Mesenchymal stem cell (in vitro differentiated cells and primary cell): ENCODE measurements around the gene LAMA5.

Experiments used
- DNase-seq: peaks from one replicate; pipeline ENCODE4 v3.0.0-alpha.2; 2013
- H2AFZ ChIP-seq: one replicate; pipeline ENCODE4 v1.6.1; 2013; ENCODE audit warnings: low read depth, mild to moderate bottlenecking, control low read depth, inconsistent platforms, low read length, moderate library complexity
- H2AK5ac ChIP-seq: 2 replicates; pipeline ENCODE4 v1.6.1; 2013; ENCODE audit warnings: low read length, moderate library complexity, mild to moderate bottlenecking, inconsistent platforms; ENCODE audit not compliant: severe bottlenecking
- H2BK120ac ChIP-seq: one replicate; pipeline ENCODE4 v1.6.1; 2013; ENCODE audit warnings: low read depth, mild to moderate bottlenecking, inconsistent platforms, low read length, moderate library complexity
- H2BK12ac ChIP-seq, 2 experiments: one replicate each; pipeline ENCODE4 v1.6.1; 2013; ENCODE audit warnings: inconsistent platforms in 2 of 2, low read length in 2 of 2, mild to moderate bottlenecking in 2 of 2, moderate library complexity in 2 of 2, control low read depth in 1 of 2
- H2BK15ac ChIP-seq: one replicate; pipeline ENCODE4 v1.6.1; 2013; ENCODE audit warnings: mild to moderate bottlenecking, low read depth, inconsistent platforms; ENCODE audit not compliant: poor library complexity, severe bottlenecking
- H2BK5ac ChIP-seq: 2 replicates; pipeline ENCODE4 v1.6.1; 2013; ENCODE audit warnings: low read depth, mild to moderate bottlenecking, low read length, control low read depth, inconsistent platforms; ENCODE audit not compliant: poor library complexity, severe bottlenecking
- H3K14ac ChIP-seq, 2 experiments: one replicate each; pipeline ENCODE4 v1.6.1; 2013; ENCODE audit warnings: inconsistent platforms in 2 of 2, low read length in 2 of 2, control low read depth in 1 of 2, mild to moderate bottlenecking in 1 of 2, moderate library complexity in 1 of 2
- H3K18ac ChIP-seq, 2 experiments: one replicate each; pipeline ENCODE4 v1.6.1; 2013; ENCODE audit warnings: inconsistent platforms in 2 of 2, low read length in 2 of 2, control low read depth in 1 of 2, low read depth in 1 of 2, mild to moderate bottlenecking in 1 of 2
- H3K23ac ChIP-seq, 2 experiments: one replicate each; pipeline ENCODE4 v1.6.1; 2013; ENCODE audit warnings: inconsistent platforms in 2 of 2, low read length in 2 of 2, mild to moderate bottlenecking in 2 of 2, moderate library complexity in 2 of 2, control low read depth in 1 of 2
- H3K27ac ChIP-seq: 2 replicates; pipeline ENCODE4 v1.5.1; 2013; ENCODE audit warnings: mild to moderate bottlenecking, moderate library complexity, low read length, control low read depth, inconsistent platforms; ENCODE audit not compliant: poor library complexity, severe bottlenecking
- H3K27me3 ChIP-seq, 2 experiments: 2 replicates each; pipeline versions ENCODE4 v1.6.1 to v1.7.0; 2013; ENCODE audit warnings: low read length in 2 of 2, mild to moderate bottlenecking in 2 of 2, moderate library complexity in 2 of 2, control low read depth in 1 of 2, inconsistent platforms in 1 of 2; ENCODE audit not compliant: control insufficient read depth in 1 of 2, insufficient read depth in 1 of 2
- H3K36me3 ChIP-seq, 2 experiments: 2 replicates each; pipeline versions ENCODE4 v1.6.1 to v1.7.0; 2013; ENCODE audit warnings: low read length in 2 of 2, control low read depth in 1 of 2, inconsistent platforms in 1 of 2, low read depth in 1 of 2, mild to moderate bottlenecking in 1 of 2; ENCODE audit not compliant: insufficient read depth in 2 of 2, control insufficient read depth in 1 of 2
- H3K4ac ChIP-seq, 2 experiments: one replicate each; pipeline ENCODE4 v1.6.1; 2013; ENCODE audit warnings: inconsistent platforms in 2 of 2, low read length in 2 of 2, mild to moderate bottlenecking in 2 of 2, moderate library complexity in 2 of 2, control low read depth in 1 of 2, low read depth in 1 of 2
- H3K4me1 ChIP-seq: 2 replicates; pipeline ENCODE4 v1.6.1; 2013; ENCODE audit warnings: low read depth, low read length, control low read depth; ENCODE audit not compliant: control insufficient read depth, insufficient read depth
- H3K4me2 ChIP-seq: 2 replicates; pipeline ENCODE4 v1.6.1; 2013; ENCODE audit warnings: low read length, mild to moderate bottlenecking, inconsistent platforms; ENCODE audit not compliant: poor library complexity, severe bottlenecking
- H3K4me3 ChIP-seq, 2 experiments: 2 replicates each; pipeline versions ENCODE4 v1.5.1 to v1.7.0; 2013; ENCODE audit warnings: low read length in 2 of 2, mild to moderate bottlenecking in 2 of 2, control low read depth in 1 of 2, low read depth in 1 of 2; ENCODE audit not compliant: insufficient read depth in 1 of 2
- H3K79me1 ChIP-seq: replicated peaks from 2 replicates; pipeline ENCODE4 v1.6.1; 2013; ENCODE audit warnings: mild to moderate bottlenecking, control low read depth, low read length, inconsistent platforms; ENCODE audit not compliant: poor library complexity, severe bottlenecking
- H3K9ac ChIP-seq: 2 replicates; pipeline ENCODE4 v1.7.0; 2013; ENCODE audit warnings: mild to moderate bottlenecking, low read length, moderate library complexity
- H3K9me3 ChIP-seq: 2 replicates; pipeline ENCODE4 v1.7.0; 2013; ENCODE audit warnings: mild to moderate bottlenecking, low read length; ENCODE audit not compliant: control insufficient read depth
- H4K8ac ChIP-seq: one replicate; pipeline ENCODE4 v1.6.1; 2013; ENCODE audit warnings: inconsistent platforms, mild to moderate bottlenecking, low read length, moderate library complexity
- H4K91ac ChIP-seq: one replicate; pipeline ENCODE4 v1.6.1; 2013; ENCODE audit warnings: mild to moderate bottlenecking, low read length, inconsistent platforms
- WGBS: methylation state at CpG from one replicate; pipeline ENCODE4 v1.1.7; 2013; ENCODE audit warnings: mixed read lengths; 5-methylcytosine and 5-hydroxymethylcytosine counted together

The LAMA5 gene

GRCh38 chr20:62269871-62270270 lies 97.2 kb downstream of the LAMA5 start:
- H4K91ac ChIP-seq, result no peak overlapping the region
- WGBS, result 93% methylated on average over 17 of the region's 17 CpGs

GRCh38 chr20:62269378-62269777 lies 97.7 kb downstream of the LAMA5 start:
- no peak overlapping the region for H3K4me3 ChIP-seq
- no peak overlapping the region for H3K14ac ChIP-seq
- no peak overlapping the region for H2AK5ac ChIP-seq
- H3K9ac ChIP-seq, result no peak overlapping the region
- no peaks in the 10 kb centered on the region for H3K4me1 ChIP-seq
- H2AFZ ChIP-seq, result no peak overlapping the region
- no peak overlapping the region for H3K4ac ChIP-seq
- no peak overlapping the region for H2BK12ac ChIP-seq
- peaks cover 36% of the 10 kb centered on the region for H3K79me1 ChIP-seq
- H2BK120ac ChIP-seq, result no peak overlapping the region
- WGBS, result 90% methylated on average over 14 of the region's 14 CpGs
- no peaks in the 10 kb centered on the region for H3K27me3 ChIP-seq
- H3K9me3 ChIP-seq, result peaks cover 12% of the 10 kb centered on the region
- DNase-seq, result no peak
- no peak overlapping the region for H3K27ac ChIP-seq
- no peak overlapping the region for H2BK15ac ChIP-seq
- H3K36me3 ChIP-seq, result peaks cover 61 to 75% of the 10 kb centered on the region in 2 experiments
- no peak overlapping the region for H3K18ac ChIP-seq
- H2BK5ac ChIP-seq, result no peak overlapping the region
- H3K4me2 ChIP-seq, result no peak overlapping the region
- no peak overlapping the region for H4K91ac ChIP-seq
- no peak overlapping the region for H3K23ac ChIP-seq
- H4K8ac ChIP-seq, result no peak overlapping the region

More at GRCh38 chr20:62269871-62270270, 97.2 kb downstream of the LAMA5 start:
- Histone ChIP-seq H3K4me3 (no peak overlapping the region), H2BK5ac (no peak overlapping the region), H3K18ac (no peak overlapping the region), H3K4me2 (no peak overlapping the region), H3K4ac (no peak overlapping the region), H3K27me3 (no peaks in the 10 kb centered on the region), H2BK12ac (no peak overlapping the region), H2BK15ac (no peak overlapping the region), H3K27ac (no peak overlapping the region), H3K79me1 (peaks cover 36% of the 10 kb centered on the region), H3K36me3 (peaks cover 56 to 74% of the 10 kb centered on the region in 2 experiments), H3K14ac (no peak overlapping the region), H2BK120ac (no peak overlapping the region), H2AK5ac (no peak overlapping the region), H3K4me1 (no peaks in the 10 kb centered on the region), H3K23ac (no peak overlapping the region), H4K8ac (no peak overlapping the region), H2AFZ (no peak overlapping the region), H3K9me3 (peaks cover 10% of the 10 kb centered on the region), H3K9ac (no peak overlapping the region)
- no peak for DNase-seq

- Histone ChIP-seq H2BK15ac (no peak overlapping the region), H3K79me1 (peaks cover 39% of the 10 kb centered on the region), H3K27ac (no peak overlapping the region), H3K4me1 (no peaks in the 10 kb centered on the region), H4K91ac (no peak overlapping the region), H3K9me3 (peaks cover 12% of the 10 kb centered on the region), H2AK5ac (no peak overlapping the region), H3K4ac (no peak overlapping the region), H4K8ac (no peak overlapping the region), H2AFZ (no peak overlapping the region), H3K4me2 (no peak overlapping the region), H2BK120ac (no peak overlapping the region), H2BK12ac (no peak overlapping the region), H3K36me3 (peaks cover 60 to 74% of the 10 kb centered on the region in 2 experiments), H3K14ac (no peak overlapping the region), H2BK5ac (no peak overlapping the region), H3K23ac (no peak overlapping the region), H3K27me3 (no peaks in the 10 kb centered on the region), H3K4me3 (no peak overlapping the region), H3K18ac (no peak overlapping the region), H3K9ac (no peak overlapping the region)
- WGBS, result 81% methylated on average over 7 of the region's 7 CpGs
- DNase-seq, result no peak
These were observed 98.7 kb downstream of the LAMA5 start for GRCh38 chr20:62268228-62268900.

GRCh38 chr20:62267543-62267942 lies 99.6 kb downstream of the LAMA5 start:
- no peak overlapping the region for H3K18ac ChIP-seq
- H3K9ac ChIP-seq, result no peak overlapping the region
- H3K14ac ChIP-seq, result no peak overlapping the region
- no peak overlapping the region for H3K27ac ChIP-seq
- H3K79me1 ChIP-seq, result peaks cover 45% of the 10 kb centered on the region
- no peak overlapping the region for H4K8ac ChIP-seq
- H3K4me2 ChIP-seq, result no peak overlapping the region
- peaks cover 60 to 75% of the 10 kb centered on the region in 2 experiments for H3K36me3 ChIP-seq
- no peak overlapping the region for H4K91ac ChIP-seq
- H3K4me1 ChIP-seq, result no peaks in the 10 kb centered on the region
- no peak overlapping the region for H2AFZ ChIP-seq
- no peak overlapping the region for H2BK15ac ChIP-seq
- peaks cover 12% of the 10 kb centered on the region for H3K9me3 ChIP-seq
- H3K27me3 ChIP-seq, result no peaks in the 10 kb centered on the region
- H2BK12ac ChIP-seq, result no peak overlapping the region
- H2BK120ac ChIP-seq, result no peak overlapping the region
- H3K23ac ChIP-seq, result no peak overlapping the region
- no peak overlapping the region for H3K4ac ChIP-seq
- DNase-seq, result no peak
- H2AK5ac ChIP-seq, result no peak overlapping the region
- no peak overlapping the region for H2BK5ac ChIP-seq
- no peak overlapping the region for H3K4me3 ChIP-seq
- 83% methylated on average over 9 of the region's 10 CpGs for WGBS
